GM21576 (cell line): ENCODE data around the gene SULT4A1.

Source experiments
- ATAC-seq: cut with Tn5 transposase; IDR thresholded peaks from one replicate; pipeline ENCODE4 v1.9.1; 2021; ENCODE audit warnings: mild to moderate bottlenecking, moderate library complexity; ENCODE audit not compliant: unreplicated experiment

The SULT4A1 gene

GRCh38 chr22:43861529-43861928, 784 bp downstream of the SULT4A1 start:
- no peak for ATAC-seq

- no peak for ATAC-seq
Measured at GRCh38 chr22:43860831-43861230, 1.5 kb downstream of the SULT4A1 start.

- ATAC-seq, result no peak
Measured at GRCh38 chr22:43860126-43860525, 2.2 kb downstream of the SULT4A1 start.

- no peak for ATAC-seq
Measured at GRCh38 chr22:43859621-43860020, 2.7 kb downstream of the SULT4A1 start.

GRCh38 chr22:43859176-43859575, 3.1 kb downstream of the SULT4A1 start:
- ATAC-seq, result no peak

- ATAC-seq, result no peak
Measured at GRCh38 chr22:43858156-43858895, 4.0 kb downstream of the SULT4A1 start.

GRCh38 chr22:43857367-43857766, 4.9 kb downstream of the SULT4A1 start:
- ATAC-seq, result no peak

- no peak for ATAC-seq
Measured at GRCh38 chr22:43855431-43855830, 6.9 kb downstream of the SULT4A1 start.

- no peak for ATAC-seq
Measured at GRCh38 chr22:43854786-43855271, 7.5 kb downstream of the SULT4A1 start.

- ATAC-seq, result no peak
Measured at GRCh38 chr22:43854121-43854785, 8.1 kb downstream of the SULT4A1 start.

- ATAC-seq, result no peak
Measured at GRCh38 chr22:43853328-43853931, 8.9 kb downstream of the SULT4A1 start.

GRCh38 chr22:43852573-43853327, 9.6 kb downstream of the SULT4A1 start:
- no peak for ATAC-seq

- no peak for ATAC-seq
Measured at GRCh38 chr22:43851979-43852307, 10.4 kb downstream of the SULT4A1 start.

GRCh38 chr22:43851058-43851978, 11.0 kb downstream of the SULT4A1 start:
- ATAC-seq, result no peak

- ATAC-seq, result no peak
Measured at GRCh38 chr22:43850529-43850928, 11.8 kb downstream of the SULT4A1 start.

GRCh38 chr22:43849731-43850130, 12.6 kb downstream of the SULT4A1 start:
- no peak for ATAC-seq

GRCh38 chr22:43848366-43849171, 13.7 kb downstream of the SULT4A1 start:
- ATAC-seq, result no peak

- ATAC-seq, result no peak
Measured at GRCh38 chr22:43847376-43848289, 14.7 kb downstream of the SULT4A1 start.
